ENCODE measurements around the gene LPP. TPM values are rescaled to one million over a fixed set of nuclear protein-coding genes. Genes with fewer than 3 reads are reported as not detected.

The LPP gene
- total and polyA plus RNA-seq, 2 of the 13 experiments (the other 11 are each of a cell fraction or from before 2014, with no cell fraction given), result 19.2 to 29.9 TPM

- no peaks in the 10 kb centered on the region for H3K79me2 ChIP-seq (ENCODE audit: insufficient read depth, low read length)
- no peak overlapping the region for H3K27ac ChIP-seq (ENCODE audit: extremely low read length, insufficient read depth, low read length)
- H3K9me3 ChIP-seq (ENCODE audit: low read length), result no peaks in the 10 kb centered on the region
- no peak overlapping the region for H3K9ac ChIP-seq (ENCODE audit: insufficient read depth, low read depth, low read length)
- in situ Hi-C loops (cut with HindIII; ENCODE audit: extremely low pct_ligation_motif_present, low pct_unique_long_range_greater_than_20kb), result no loop called here
- no peak overlapping the region for H2AFZ ChIP-seq (ENCODE audit: low read length)
- TF ChIP-seq ZNF260 (CRISPR knock-in tag; IDR thresholded peaks at IDR 0.05; ENCODE audit: borderline replicate concordance, low read depth), result no peak
- TF ChIP-seq ZNF598 (CRISPR knock-in tag; IDR thresholded peaks at IDR 0.05; ENCODE audit: borderline replicate concordance), result no peak
- TF ChIP-seq SMAD3 (CRISPR knock-in tag; IDR thresholded peaks at IDR 0.05), result no peak
- TF ChIP-seq SP5 (CRISPR knock-in tag; IDR thresholded peaks at IDR 0.05; ENCODE audit: borderline replicate concordance, low read depth), result no peak
- TF ChIP-seq SAP130 (CRISPR knock-in tag; IDR thresholded peaks at IDR 0.05; ENCODE audit: low read depth), result no peak
- TF ChIP-seq ZSCAN9 (CRISPR knock-in tag; IDR thresholded peaks at IDR 0.05; ENCODE audit: borderline replicate concordance), result no peak
- no peak for TF ChIP-seq NFE2L1 (CRISPR knock-in tag; IDR thresholded peaks at IDR 0.05; ENCODE audit: borderline replicate concordance)
- TF ChIP-seq TSC22D2 (CRISPR knock-in tag; IDR thresholded peaks at IDR 0.05; ENCODE audit: borderline replicate concordance), result no peak
- no peak for TF ChIP-seq HCFC1 (IDR thresholded peaks at IDR 0.05; ENCODE audit: low read depth, low read length)
- TF ChIP-seq ZNF124 (CRISPR knock-in tag; IDR thresholded peaks at IDR 0.05), result no peak
- no peak for TF ChIP-seq ZNF615 (CRISPR knock-in tag; IDR thresholded peaks at IDR 0.05; ENCODE audit: borderline replicate concordance)
- TF ChIP-seq ZNF382 (CRISPR knock-in tag; IDR thresholded peaks at IDR 0.05; ENCODE audit: borderline replicate concordance), result no peak
- TF ChIP-seq ZSCAN25 (CRISPR knock-in tag; IDR thresholded peaks at IDR 0.05), result no peak
- TF ChIP-seq KAT8 (CRISPR knock-in tag; IDR thresholded peaks at IDR 0.05), result no peak
- no peak for TF ChIP-seq FOXC1 (CRISPR knock-in tag; IDR thresholded peaks at IDR 0.05; ENCODE audit: borderline replicate concordance)
- no peak for TF ChIP-seq NFIC (IDR thresholded peaks at IDR 0.05; ENCODE audit: low read length)
- no peak for TF ChIP-seq ZNF431 (CRISPR knock-in tag; IDR thresholded peaks at IDR 0.05; ENCODE audit: borderline replicate concordance, low read depth)
- intact Hi-C loops (cut with micrococcal nuclease; ENCODE audit: unreplicated experiment), result no loop called here
- CTCF ChIA-PET (ENCODE audit: low intra/inter-chr PET ratio, low total read pairs), result no interaction called here
- WGBS (ENCODE audit: low lambda C conversion rate), result 100% methylated on average over 1 of the region's 1 CpG
- no peaks in the 10 kb centered on the region for H4K20me1 ChIP-seq (ENCODE audit: insufficient read depth, low read length)
- 0 out of 5 replicates have a peak, but pooled peaks cover 0 to 1% of the 10 kb centered on the region in 2 experiments for H3K36me3 ChIP-seq (replicated peaks in 1 of 2; ENCODE audit: control insufficient read depth in 1 of 2, insufficient read depth in 2 of 2, low read length in 2 of 2)
- ATAC-seq, result no peak
- no peaks in the 10 kb centered on the region for H3K27me3 ChIP-seq (ENCODE audit: control insufficient read depth in 1 of 2, insufficient read depth in 2 of 2, low read length in 2 of 2)
- H3K4me3 ChIP-seq (replicated peaks in 1 of 3; ENCODE audit: insufficient read depth in 1 of 3, low read depth in 2 of 3, low read length in 3 of 3), result no peak overlapping the region
- POLR2A ChIA-PET, result no interaction called here
- DNase-seq (ENCODE audit: low spot score), result no peak
- FAIRE-seq, result no peak
- BruUV-seq (replicated peaks), result no TSS peak
- H3K4me2 ChIP-seq (ENCODE audit: low read depth, low read length), result no peak overlapping the region
- peaks cover 21% of the 10 kb centered on the region for H3K4me1 ChIP-seq (ENCODE audit: insufficient read depth, low read length)
Observed at GRCh38 chr3:188691665-188692064, 537.7 kb downstream of the LPP start.
